Measurements from ENCODE around the gene ATP13A1.
"Not testable (repeated sequence)": the region's sequence is repeated elsewhere in the genome, so short reads cannot be mapped to it uniquely, and the experiment has no call there.

Gene ATP13A1

DNA sequence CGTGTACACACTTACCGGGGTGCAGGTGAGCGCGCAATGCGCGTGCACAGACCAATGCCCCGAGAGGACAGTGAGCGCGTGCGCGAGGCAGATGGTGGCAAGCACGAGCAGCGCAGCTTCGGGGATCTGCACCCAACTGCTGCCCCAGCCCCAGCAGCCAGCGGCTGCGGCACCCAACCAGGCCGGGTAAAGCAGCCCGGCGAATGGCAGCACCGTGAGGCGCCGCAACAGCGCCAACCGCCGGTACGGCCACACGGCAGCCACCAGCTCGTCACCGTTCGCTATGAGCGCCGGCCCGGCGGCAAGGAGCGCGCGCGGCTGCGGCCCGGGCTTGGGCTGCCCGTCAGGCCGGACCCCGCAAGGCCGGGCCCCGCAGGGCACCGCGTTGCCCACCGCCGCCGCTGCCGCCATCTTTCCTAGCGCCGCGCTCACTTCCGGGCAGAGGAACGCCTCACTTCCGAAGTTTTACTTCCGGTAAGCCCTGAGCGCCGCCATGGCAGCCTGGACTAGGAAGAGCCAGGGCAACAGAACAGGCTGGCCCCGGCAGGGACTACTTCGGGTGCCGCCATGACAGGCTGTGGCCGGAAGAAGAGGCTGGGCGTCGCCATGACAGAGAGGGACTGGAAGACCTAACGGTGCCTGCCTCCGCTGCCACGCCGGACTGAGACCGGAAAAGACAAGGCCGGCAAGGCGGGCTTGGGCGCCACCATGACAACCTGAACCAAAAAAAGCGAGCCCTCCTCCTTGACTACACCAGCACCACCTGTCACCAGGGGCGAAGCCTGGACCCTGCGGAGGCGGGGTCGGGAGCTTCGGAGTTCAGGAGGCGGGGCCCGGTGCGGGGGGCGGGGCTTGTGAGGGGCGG is at the start of gene ATP13A1:
Gene ATP13A1, minus strand, starts transcription at position 421 of the 865 bp plus-strand sequence. Its CDS starts 10 bp downstream, at position 411.
- DNase-seq, result peak; percentile 82 to 93

DNA sequence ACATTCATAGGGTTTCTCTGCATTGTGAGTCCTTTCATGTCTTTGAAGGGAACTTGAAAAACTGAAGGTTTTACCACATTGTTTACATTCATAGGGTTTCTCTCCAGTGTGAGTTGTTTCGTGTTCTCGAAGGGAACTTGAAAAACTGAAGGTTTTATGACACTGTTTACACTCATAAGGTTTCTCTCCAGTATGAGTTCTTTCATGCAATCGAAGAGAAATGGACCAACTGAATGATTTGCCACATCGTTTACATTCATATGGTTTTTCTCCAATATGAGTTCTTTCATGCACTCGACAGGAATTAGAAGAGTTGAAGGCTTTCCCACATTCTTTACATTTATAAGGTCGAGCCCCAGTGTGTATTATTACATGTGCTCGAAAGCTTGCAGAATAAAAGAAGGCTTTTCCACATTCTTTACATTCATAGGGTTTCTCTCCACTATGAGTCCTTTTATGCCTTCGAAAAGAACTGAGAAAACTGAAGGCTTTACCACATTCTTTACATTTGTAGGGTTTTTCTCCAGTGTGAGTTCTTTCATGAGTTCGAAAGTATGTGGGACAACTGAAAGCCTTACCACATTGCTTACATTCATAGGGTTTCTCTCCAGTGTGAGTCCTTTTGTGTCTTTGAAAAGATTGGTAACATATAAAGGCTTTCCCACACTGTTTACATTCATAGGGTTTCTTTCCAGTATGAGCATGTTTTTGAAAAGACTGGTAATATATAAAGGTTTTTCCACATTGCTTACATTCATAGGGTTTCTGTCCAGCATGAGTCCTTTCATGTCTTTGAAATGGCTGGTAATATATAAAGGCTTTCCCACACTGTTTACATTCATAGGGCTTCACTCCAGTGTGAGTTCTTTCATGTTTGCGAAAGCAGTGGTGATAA is 48.7 kb upstream of the ATP13A1 start:
- no peak for DNase-seq

DNA sequence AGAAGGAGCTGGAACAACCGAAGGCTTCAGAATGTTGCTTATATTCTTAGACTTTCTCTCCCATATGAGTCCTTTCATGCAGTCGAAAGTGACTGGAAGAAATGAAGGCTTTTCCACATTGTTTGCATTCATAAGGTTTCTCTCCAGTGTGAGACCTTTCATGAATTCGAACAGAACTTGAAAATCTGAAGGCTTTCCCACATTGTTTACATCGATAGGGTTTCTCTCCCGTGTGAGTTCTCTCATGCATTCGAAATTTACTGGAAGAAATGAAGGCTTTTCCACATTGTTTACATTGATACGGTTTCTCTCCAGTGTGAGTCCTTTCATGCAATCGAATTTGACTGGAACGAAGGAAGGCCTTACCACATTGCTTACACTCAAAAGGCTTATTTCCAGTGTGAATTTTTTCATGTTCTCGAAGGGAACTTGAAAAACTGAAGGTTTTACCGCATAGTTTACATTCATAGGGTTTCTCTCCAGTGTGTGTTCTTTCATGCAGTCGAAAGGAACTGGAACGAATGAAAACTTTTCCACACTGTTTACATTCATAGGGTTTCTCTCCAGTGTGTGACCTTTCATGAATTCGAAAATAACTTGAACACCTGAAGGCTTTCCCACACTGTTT is 47.9 kb upstream of the ATP13A1 start:
- DNase-seq, result no peak

DNA sequence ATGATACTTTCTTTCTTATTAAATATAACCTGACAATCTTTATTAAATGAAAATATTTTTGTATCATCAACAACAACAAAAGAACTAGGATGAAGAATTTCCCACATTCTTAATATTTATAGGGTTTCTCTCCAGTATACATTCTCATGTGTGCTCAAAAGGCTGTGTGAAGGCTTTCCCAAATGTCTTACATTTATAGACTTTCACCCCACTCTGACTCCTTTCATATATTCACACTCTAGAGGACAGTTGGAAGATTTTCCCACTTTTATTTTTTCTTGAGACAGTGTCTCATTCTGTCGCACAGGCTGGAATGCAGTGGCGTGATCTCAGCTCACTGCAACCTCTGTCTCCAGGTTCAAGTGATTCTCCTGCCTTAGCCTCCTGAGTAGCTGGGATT is 47.0 kb upstream of the ATP13A1 start:
- DNase-seq, result no peak

DNA sequence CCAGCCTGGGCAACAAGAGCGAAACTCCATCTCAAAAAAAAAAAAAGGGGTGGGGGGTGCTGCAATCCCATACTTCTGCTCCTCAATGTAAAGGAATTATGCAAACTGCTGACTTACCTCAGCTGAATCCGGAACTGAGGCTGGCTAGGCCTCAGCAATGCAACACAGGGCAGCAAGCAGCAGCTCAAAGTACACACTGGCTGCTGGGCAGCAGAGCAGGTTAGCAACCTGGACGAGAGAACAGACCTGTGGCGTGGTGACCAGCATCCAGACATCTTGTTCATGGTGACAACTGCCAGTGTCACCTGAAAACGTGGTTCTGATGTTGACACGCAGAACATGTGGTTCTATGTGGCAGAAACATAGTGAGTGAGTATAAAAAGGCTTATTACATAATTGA is 41.4 kb upstream of the ATP13A1 start:
- DNase-seq, result no peak

DNA sequence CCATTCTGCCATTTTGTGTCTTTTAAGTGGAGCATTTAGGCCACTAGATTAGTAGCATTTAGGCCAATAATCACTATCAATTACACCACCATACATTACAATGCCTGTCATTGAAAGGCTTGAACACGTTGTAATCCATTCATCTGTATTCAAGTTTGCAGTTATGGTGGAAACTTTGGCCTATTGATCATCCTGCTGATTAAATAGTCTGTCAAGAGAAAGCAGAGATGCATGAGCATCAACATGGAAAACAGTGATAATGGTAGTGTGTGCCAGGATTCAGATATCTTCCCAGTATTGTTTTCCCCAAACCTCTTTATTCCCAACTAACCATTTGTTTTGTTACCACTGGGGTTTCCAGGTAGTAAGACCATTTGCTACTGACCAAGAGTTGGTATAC is 37.0 kb upstream of the ATP13A1 start:
- DNase-seq, result not testable (repeated sequence)

DNA sequence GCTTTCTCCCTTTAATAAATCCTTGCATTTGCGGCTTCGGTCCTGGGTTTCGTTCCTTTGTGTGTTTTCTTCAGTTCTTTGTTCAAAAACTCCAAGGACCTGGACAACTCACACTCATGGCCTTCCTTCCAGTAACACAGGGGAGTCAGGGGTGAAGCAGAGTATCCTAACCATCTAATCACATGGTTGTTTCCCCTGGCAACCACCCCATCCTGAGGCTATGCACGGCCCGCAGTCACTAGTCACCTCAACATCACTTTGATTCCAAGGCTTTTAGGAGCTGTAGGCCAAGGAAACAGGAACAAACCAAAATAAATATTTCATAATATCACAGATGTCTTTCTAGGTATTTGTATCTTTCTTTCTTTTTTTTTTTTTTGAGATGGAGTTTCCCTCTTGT is 34.1 kb upstream of the ATP13A1 start:
- DNase-seq, result no peak

DNA sequence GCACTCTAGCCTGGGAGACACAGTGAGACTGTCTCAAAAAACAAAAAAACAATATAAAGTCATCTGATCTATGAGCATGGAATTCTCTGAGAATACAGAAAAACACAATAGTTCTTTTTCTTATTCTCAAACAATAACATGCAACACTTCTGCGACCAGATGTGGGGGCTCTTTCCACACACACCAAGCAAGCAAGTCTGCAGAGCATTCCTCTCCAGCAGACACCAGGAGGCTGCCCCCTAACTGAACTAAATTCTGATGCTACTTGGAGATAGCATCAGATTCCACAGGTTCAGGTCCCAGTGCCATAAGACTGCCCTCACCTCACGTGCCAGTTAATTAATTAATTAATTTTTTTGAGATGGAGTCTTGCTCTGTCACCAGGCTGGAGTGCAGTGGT is 32.9 kb upstream of the ATP13A1 start:
- DNase-seq, result no peak

DNA sequence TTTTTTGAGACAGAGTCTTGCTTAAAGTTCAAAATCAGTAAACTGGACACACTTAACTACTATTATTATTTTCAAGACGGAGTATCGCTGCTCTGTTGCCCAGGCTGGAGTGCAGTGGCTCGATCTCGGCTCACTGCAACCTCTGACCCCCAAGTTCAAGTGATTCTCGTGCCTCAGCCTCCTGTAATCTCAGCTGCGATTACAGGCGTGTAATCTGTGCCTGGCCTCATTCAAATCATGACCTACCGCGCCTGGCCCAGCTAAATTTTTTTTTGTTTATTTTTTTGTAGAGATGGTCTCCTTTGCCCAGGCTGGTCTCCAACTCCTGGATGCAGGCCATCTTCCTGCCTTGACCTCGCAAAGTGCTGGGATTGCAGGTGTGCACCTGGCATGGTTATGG is 28.2 kb upstream of the ATP13A1 start:
- no peak for DNase-seq

DNA sequence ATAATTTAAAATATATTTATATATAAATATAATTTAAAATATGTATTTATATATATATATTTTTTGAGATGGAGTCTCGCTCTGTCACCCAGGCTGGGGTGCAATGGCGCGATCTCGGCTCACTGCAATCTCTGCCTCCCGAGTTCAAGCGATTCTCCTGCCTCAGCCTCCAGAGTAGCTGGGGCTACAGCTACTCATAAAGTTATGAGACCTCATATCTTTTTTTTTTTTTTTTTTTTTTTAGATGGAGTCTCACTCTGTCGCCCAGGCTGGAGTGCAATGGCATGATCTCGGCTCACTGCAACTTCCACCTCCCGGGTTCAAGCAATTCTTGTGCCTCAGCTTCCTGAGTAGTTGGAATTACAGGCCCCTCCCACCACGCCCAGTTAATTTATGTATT is 25.5 kb upstream of the ATP13A1 start:
- DNase-seq, result not testable (repeated sequence)

DNA sequence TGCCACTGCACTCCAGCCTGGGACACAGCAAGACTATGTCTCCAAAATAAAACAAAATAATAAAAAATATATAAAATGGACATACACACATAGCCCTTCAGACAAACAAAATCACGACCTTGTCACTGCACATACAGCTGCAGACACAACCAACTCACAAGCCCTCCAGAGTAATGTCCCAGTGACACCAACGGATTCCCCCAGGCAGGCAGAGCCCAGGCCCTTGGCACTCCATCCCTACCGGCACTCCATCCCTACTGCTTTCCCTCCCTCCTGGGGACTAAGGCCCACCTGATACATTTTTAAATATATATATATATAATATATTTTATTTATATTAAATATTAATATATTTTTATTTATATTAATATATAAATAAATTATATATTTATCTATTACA is 23.6 kb upstream of the ATP13A1 start:
- DNase-seq, result no peak

DNA sequence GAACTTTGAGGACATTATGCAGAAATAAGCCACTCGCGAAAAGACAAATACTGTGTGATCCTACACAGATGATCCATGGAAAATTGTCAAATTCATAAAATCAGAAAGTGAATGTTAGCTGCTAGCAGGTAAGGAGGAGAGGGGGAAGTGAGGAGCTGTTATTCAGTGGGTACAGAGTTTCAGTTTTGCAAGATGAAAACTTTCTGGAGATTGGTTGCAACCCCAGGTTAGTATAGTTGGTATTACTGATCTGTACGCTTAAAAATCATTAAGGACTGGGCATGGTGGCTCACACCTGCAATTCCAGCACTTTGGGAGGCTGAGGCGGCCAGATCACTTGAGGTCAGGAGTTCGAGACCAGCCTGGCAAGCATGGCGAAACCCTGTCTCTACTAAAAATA is 23.1 kb upstream of the ATP13A1 start:
- DNase-seq, result no peak

DNA sequence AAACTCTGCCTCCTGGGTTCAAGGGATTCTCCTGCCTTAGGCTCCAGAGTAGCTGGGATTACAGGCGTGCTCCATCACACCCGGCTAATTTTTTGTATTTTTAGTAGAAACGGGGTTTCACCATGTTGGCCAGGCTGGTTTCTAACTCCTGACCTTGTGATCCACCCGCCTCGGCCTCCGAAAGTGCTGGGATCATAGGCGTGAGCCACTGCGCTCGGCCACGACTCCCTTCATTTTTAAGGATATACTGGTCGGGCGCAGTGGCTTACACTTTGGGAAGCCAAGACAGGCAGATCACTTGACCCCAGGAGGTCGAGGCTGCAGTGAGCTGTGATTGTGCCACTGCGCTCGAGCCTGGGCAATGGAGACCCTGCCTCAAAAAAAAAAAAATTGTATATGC is 22.6 kb upstream of the ATP13A1 start:
- DNase-seq, result not testable (repeated sequence)

DNA sequence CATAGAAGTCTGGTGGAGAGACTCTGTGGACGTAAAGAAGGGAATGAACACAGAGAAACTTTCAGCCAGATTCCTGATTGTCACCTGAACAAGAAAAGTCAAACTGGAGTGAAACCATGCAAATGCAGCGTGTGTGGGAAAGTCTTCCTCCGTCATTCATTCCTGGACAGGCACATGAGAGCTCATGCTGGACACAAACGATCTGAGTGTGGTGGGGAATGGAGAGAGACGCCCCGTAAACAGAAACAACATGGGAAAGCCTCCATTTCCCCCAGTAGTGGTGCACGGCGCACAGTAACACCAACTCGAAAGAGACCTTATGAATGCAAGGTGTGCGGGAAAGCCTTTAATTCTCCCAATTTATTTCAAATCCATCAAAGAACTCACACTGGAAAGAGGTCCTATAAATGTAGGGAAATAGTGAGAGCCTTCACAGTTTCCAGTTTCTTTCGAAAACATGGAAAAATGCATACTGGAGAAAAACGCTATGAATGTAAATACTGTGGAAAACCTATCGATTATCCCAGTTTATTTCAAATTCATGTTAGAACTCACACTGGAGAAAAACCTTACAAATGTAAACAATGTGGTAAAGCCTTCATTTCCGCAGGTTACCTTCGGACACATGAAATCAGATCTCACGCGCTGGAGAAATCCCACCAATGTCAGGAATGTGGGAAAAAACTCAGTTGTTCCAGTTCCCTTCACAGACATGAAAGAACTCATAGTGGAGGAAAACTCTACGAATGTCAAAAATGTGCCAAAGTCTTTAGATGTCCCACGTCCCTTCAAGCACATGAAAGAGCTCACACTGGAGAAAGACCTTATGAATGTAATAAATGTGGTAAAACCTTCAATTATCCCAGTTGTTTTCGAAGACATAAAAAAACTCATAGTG is 15.9 kb upstream of the ATP13A1 start:
- no peak for DNase-seq

DNA sequence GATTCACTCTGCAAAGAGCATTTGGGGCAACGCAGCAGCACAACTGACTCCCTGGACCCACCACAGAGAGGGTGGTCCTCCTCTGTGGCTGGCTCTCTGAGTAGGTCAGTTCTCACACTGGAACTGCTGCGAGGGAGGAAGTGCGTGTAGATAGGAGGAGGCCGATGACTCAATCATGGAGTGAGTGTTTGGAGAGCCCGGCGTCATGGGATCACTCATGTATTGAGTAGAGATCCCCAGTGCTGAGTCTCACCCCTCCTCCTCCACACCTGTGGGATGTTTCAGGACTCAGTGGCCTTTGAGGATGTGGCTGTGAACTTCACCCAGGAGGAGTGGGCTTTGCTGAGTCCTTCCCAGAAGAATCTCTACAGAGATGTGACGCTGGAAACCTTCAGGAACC is 14.1 kb upstream of the ATP13A1 start:
- no peak for DNase-seq

DNA sequence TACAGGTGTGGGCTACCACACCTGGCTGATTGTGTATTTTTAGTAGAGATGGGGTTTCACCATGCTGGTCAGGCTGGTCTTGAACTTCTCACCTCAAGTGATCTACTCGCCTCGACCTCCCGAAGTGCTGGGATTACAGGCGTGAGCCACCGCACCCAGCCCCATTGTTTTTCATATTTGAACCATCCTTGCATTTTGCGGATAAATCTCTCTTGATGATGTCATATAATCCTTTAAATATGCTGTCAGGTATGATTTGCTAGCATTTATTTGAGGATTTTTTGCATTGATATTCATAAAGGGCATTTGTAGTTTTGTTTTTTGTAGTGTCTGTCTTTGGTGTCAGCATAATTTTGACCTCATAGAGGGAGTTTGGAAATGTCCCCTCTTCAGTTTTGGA is 10.8 kb upstream of the ATP13A1 start:
- DNase-seq, result no peak

DNA sequence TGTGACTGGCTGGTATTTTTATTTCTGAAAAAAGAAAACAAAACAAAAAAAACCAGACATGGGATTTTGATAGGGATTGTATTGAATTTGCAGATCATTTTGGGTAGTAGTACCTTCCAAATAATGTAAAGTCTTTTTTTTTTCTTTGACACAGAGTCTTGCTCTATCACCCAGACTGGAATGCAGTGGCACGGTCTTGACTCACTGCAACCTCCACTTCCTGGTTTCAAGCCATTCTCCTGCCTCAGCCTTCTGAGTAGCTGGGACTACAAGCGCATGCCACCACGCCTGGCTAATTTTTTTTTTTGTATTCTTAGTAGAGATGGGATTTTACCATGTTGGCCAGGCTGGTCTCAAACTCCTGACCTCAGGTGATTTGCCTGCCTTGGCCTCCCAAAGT is 9.3 kb upstream of the ATP13A1 start:
- no peak for DNase-seq

DNA sequence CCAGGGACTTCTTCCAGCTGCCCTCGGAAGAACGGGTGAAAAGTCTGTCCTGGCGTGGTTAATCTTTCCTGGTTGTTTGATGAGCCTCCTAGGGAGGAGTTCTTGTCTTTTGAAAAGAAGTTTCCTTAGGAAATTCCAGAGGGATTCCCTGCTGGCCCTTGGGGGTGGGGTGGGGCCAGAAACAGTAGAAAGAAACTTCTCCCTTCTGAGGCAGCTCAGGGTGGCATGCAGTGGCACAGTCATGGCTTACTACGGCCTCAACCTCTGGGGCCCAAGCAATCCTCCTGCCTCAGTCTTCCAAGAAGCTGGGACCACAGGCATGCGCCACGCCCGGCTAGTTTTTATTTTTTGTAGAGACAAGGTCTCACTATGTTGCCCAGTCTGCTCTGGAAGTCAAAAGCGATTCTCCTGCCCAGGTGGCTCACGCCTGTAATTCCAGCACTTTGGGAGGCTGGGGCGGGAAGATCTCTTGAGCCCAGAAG is 6.6 kb upstream of the ATP13A1 start:
- no peak for DNase-seq

DNA sequence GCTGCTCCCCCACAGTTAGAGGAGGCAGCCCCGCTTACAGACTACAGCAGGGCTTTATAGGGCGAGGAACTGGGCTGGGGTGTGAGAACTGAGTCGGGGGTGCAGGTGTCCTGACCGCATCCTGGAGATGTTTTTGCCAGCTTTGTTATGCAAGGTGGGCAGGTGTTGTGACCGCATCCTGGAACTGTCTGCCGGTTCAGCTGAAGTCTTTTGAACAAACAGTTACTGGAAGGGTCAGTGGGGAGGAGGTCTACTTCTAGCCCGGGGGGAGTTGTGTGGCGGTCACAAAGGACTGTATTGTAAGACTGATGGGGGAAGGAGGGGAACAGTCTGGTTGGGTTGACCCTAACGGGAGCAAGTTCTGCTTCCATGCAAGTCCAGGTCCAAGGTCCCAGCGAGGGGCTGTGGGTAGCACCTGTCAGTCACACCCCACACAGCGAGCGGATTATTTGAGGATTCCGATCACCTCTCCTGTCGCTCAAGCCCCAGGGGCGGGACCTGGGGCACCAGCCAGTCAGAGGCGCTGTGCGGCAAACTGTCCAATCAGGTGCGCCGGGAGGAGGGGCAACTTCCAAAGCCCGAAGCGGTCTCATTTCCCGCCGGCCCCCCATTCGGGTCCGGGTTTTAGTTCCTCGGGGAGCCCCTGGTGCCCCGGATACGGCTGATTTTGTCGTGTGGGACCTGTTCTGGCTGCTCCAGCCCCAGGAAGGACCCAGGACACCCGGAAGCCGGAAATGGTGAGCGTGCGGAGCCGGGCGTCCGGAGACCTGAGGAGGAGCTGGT is 4.9 kb upstream of the ATP13A1 start, which contains the start of gene ZNF101:
Gene ZNF101, plus strand, starts transcription at position 610 of the 783 bp plus-strand sequence. Its CDS starts 125 bp downstream, at position 735.
- peak; percentile 79 to 87 for DNase-seq

DNA sequence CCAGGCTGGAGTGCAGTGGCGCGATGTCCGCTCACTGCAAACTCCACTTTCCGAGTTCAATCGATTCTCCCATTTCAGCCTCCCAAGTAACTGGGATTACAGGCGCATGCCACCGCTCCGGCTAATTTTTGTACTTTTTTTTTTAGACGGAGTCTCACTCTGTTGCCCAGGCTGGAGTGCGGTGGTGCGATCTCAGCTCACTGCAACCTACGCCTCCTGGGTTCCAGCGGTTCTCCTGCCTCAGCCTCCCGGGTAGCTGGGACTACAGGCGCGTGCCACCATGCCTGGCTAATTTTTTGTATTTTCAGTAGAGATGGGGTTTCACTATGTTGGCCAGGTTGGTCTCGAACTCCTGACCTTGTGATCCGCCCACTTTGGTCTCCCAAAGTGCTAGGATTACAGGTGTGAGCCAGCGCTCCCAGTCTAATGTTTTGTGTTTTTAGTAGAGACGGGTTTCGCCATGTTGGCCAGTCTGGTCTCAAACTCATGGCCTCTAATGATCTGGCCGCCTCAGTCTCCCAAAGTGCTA is 2.0 kb upstream of the ATP13A1 start:
- not testable (repeated sequence) for DNase-seq

DNA sequence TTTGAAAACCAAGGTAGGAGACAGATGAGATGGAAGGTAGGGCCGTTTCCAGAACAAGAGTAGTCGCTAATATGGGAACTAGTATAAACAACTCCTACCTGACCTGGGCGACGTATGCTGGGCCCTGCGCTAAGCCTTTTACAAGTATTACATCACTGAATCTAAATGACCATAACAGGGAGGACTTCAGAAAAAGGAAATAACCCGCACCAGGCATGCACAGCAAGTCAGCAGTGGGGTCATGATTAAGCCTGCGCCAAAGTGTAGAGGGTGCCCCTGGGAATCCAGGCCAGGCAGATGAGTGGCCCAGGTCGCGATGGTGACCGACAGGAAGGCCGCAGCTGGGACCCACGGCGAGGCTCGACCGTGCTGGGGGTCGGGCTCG is 613 bp downstream of the ATP13A1 start:
- DNase-seq, result peak in 1 of 2 experiments; percentile 21

Data from SW 1271 (cell line).